GM18502 (cell line): ENCODE data around the gene NTN4.
A peak's percentile ranks its signal among the peaks of the same experiment; 100 is the strongest.
"Not testable (repeated sequence)": the region's sequence is repeated elsewhere in the genome, so short reads cannot be mapped to it uniquely, and the experiment has no call there.

Experiments
- ATAC-seq: cut with Tn5 transposase; IDR thresholded peaks from one replicate; pipeline ENCODE4 v1.9.1; 2021; ENCODE audit warnings: mild to moderate bottlenecking; ENCODE audit not compliant: unreplicated experiment, poor library complexity

The NTN4 gene

DNA sequence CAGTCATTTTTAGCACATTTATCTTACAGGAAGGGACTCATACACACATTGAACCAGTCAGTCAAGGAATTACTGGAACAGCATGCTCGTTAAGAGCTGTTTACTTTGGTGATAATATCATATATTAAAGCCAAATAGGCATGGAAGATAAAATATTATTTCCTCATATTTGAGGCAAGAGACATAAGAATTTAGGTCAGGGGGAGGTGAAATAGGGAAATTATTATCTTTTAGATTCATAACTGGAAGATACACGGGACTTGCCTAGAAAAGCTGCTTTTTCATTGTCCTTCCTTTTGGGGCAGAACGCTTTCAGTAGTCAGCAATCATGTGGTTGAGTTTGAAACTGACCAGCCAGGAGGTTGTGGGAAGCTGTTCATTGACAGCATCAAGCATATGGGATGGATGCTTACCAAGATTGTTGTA, 72.5 kb downstream of the NTN4 start:
- no peak for ATAC-seq

DNA sequence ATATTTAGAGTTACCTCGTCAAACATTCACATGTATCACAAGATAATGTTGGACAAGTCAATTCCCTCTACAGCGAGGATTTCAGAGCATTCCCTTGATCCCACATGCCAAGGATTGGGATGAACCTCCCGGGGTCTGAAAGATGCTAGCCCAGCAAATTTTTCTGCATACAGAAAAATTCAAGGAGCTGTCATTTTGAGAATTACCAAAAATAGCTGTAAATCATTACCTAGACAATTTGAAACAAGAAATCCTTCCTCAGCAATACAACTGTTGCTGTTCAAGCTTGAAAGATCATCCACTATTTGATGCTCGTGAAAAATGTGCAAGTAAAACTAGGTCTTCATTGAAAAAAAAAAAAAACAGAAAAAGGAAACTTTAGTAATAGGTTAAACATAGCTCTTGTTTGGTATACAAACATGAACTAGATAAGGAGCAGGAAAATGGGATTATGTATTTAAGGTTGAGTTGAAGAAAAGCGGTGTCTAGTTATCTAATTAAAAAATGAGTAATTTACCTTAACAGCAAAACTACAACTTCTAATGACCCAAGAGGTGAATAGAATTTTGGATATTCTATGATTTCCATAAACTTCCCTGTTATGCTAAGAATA, 73.1 kb downstream of the NTN4 start:
- ATAC-seq = no peak

DNA sequence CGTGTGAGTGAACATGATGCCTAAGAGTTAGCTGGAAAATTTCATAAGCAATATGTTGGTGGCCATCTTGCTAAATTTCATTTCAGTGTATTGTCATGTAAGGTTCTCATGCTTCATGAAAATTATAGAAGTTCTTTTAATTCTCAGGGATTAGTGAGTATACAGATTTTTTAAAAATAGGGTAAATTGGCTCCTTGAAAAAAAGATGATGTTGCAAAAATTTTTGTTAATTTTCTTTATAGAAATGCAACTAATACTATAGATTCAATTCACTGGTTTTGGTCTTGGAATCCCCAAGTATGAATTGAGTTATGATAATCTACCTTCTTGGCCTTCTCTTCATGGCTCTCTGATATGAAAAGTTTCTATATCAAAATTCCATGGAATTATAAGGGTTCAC, 75.4 kb downstream of the NTN4 start:
- ATAC-seq = no peak

DNA sequence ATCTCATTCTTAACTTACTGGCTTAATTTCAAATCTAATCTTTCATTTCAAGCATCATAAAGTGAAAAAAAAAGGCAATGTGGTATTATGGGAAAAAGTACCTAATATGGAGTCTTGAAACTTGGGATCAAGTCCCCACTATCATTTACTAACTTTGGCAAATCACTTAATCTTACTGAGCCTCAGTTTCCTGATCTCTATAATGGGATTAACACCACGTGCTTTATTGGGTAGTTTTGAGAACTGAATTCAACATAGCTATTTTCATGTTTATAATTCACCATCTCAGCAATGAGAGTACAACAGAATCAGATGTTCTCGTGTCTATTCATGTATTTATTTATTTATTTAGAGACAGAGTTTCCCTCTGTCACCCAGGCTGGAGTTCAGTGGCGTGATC, 78.3 kb downstream of the NTN4 start:
- ATAC-seq = no peak

DNA sequence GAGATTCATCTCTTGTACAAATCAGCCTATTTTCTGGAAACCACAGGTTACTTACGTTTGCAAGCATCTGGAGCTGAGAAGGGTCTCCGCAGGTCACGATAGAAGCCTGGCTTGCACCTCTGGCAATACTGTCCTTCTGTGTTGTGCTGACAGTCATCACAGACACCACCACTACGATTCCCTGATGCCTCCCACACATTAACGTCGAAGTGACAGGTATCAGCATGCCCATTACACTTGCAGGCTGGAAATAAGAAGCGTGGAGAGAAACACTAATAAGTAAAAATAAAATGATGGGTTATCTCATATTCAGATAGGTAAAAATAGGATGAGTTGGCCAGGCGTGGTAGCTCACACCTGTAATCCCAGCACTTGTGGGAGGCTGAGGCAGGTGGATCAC, 80.2 kb downstream of the NTN4 start:
- ATAC-seq = no peak

DNA sequence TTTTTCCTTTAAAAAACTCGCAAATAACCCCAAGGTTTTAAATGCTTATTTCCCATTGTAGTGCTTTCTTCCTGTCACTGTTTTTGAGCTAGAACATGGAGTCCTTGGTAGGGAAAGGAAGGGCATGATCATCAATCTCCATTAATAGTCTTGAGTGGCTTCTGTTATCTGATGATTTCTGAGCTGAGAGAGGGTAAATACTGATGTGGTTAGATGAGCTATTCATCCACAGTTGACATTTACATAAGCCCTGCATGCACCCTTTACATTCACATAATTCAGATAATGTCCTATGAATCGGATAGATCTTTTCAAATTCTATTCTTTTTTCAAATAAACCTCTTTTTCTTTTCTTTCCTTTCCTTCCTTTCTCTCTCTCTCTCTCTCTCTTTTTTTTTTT, 81.4 kb downstream of the NTN4 start:
- no peak for ATAC-seq

DNA sequence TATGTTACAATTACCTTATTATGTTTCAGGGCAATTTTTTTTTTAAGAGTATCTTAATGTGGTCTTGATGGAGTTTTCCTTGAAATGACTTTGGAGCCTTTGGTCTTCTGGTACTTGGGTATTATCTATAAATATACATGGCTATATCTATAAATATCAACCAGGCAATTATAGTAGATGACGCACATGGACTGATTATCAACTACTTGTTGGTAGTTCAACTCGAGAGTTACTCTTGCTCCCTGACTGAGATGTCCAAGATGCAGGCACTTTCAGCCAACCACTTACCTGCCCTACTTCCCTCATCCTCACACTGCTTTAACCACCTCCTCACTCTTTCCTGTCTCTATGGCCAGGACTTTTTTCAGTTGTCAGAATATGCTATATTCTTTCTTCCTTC, 85.4 kb downstream of the NTN4 start:
- ATAC-seq = no peak

DNA sequence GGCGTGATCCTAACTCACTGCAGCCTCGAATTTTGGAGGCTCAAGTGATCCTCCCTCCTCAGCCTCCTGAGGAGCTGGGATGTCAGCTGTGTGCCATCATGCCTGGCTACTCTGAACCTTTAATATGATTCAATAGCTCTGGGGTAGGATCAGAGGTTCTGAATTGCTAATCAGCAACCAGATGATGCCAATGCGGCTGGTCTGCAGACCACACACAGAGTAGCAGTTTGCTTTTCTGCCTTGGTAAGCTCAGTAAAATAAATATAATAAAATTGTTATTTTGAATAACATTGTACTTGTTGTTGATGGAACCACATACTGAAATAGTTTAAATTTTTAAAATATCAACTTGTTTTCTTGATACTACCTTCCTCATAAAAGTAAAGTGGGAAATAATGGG, 86.6 kb downstream of the NTN4 start:
- no peak for ATAC-seq

DNA sequence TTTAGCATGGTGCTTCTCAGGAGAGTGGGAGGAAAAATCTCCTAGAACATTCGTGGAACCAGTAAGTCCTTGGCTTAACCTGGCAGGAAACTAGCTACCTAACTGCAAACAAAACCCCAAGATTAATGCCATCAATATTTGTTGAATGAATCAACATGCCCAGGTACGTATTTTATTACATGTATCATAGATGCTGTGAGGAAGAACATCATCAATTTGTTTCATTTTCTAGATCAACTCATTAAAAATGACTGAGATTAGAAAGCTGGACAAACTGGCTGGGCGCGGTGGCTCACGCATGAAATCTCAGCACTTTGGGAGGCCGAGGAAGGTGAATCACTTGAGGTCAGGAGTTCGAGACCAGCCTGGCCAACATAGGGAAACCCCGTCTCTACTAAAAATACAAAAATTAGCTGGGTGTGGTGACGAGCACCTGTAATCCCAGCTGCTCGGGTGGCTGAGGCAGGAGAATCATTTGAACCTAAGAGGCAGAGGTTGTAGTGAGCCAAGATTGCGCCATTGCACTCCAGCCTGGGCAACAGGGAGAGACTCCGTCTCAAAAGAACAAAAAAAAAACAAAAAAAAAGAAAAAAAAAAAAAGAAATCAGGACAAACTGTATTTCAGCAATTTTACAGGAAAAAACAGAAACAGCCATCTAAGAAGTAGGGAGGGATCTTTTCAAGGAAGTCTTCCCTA, 88.7 kb downstream of the NTN4 start:
- ATAC-seq = no peak

DNA sequence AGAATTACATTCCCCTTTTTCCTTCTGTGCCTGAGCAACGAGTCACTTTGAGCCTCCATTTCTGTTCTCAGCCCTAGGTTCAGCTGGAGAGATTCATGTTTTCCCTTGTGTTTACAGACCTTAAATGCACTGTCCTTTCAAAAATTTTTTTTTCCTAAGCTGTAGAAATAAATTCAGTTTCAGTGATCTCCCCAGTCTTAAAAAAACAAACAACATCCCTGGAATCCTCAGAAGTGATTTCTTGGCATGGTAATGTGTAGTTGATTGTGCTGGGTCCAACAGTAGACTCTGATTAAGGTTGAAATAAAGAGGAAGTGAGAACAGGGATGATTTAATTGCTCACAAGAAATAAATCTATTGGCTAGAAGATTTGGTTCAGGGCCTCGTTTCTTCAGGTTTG, 89.3 kb downstream of the NTN4 start:
- no peak for ATAC-seq

DNA sequence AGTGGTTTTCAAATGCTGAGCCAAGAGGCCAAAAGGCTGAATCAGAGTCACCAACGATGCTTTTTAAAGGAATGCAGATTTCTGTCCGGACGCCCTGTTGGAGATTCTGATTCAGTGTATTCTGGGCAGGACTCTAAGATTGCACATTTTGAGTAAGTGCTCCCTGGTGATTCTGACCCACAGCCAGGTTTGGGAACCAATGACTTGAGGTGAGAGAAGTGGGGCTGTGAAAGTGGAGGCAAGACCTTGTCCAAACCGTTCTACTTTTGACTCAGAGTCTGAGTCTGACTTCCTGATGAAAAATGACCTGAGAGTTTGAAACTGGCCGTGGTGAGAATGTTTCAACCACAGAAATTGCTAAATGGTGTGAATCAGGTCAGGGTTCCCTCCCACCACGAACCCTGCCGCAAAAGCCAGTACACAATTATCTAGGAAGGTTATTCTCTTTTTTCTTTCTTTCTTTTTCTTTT, 90.2 kb downstream of the NTN4 start:
- peak; percentile 98 for ATAC-seq

DNA sequence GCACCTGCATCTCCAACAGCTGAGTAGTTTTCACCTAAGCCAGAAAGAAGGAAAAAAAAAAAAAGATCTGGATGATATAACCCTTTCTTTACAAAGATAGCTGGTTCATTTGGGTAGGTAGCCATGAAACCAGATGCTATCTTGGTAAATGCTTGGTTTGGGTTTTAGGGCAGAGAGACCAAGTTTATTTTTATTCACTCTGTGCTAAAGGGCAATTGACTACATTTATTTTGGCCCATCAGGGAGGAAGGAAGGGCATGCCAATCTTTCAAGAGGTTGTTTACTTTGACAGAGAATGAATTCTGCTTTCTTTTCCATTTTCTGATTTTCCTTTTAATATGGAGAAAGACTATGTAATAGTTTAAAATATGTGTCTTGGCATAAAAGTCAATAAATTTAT, 91.0 kb downstream of the NTN4 start:
- ATAC-seq = no peak

DNA sequence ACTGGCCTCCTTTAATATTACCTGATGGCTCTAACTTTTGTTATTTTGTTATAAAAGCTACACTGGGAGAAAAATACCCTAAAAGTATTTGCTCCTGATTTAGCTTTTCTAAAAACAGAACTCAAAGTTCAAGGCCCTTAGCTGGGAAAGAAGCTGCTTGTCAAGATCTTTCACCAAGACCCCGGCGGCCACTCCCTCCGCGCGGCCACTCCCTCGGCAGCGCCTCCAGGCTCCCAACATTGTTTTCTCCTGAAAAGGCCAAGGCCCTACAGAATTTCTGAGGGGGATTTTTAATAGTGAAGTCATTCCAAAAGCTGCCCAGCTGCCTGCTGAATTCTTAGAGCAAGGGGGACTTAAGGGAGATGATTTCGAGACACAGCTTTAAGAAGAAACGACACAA, 96.4 kb downstream of the NTN4 start:
- ATAC-seq = no peak

DNA sequence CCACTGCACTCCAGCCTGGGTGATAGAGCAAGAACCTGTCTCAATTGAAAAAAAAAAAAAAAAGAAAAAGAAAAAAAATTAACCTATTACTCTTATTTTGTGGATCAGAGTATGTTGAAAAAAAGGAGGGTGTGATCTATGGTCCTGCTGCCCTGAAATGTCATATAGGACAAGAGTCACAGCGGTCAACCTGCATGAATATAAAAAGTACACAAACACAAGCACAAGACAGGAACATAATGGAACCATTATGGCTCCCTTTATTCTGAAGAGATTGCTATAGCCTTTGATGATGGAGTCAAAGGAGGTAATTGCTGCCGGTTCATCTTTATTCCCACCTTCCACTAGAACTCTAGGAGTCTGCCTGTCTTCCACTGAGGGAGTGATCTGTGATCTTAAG, 96.9 kb downstream of the NTN4 start:
- ATAC-seq = no peak

DNA sequence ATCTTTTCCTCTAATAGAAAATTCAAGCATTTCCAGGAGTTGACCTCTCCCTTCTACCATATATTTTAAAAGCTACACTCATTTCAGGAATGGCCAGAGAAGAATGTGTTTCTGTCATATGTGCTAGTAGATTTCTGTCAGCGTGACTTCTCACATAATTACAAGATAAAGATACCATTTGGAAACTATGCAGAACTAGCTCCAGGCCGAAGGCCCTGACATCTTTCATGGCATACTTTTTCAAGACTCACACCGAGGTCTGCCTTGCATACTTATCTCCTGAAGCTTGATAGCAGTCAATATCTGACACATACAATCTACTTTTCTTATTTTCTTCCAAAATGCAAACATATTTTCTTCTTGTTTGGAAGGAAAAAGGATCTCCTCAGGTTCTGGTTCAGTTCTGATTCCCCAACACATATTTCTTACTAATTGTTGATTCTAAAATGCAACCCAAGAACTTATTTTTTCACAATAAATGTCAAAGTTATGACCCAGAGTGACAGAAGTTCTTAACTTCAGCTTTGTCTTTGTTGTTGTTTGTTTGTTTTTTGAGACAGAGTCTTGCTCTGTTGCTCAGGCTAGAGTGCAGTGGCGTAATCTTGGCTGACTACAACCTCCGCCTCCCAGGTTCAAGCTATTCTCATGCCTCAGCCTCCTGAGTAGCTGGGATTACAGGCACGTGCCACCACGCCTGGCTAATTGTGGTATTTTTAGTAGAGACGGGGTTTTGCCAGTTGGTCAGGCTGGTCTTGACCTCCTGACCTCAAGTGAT, 99.5 kb downstream of the NTN4 start:
- ATAC-seq = no peak

DNA sequence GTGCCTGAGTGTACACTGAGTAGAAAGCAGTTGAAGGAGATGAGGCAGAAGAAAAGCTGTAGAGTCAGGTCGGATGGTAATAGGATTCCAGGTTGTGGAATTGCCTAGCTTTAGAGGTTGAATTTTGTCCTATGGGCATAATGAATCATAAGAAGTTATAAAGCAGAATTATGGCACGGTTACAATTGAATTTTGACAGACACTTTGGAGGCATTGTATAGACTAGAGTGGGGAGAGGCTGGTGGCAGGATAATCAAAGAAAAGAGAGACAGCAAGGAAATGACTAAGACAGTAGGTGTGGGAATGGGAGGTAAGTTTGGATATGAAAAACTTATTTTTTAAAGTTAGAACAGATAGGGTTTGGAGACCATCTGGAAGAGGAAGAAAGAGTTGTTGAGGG, 102.6 kb downstream of the NTN4 start:
- no peak for ATAC-seq

DNA sequence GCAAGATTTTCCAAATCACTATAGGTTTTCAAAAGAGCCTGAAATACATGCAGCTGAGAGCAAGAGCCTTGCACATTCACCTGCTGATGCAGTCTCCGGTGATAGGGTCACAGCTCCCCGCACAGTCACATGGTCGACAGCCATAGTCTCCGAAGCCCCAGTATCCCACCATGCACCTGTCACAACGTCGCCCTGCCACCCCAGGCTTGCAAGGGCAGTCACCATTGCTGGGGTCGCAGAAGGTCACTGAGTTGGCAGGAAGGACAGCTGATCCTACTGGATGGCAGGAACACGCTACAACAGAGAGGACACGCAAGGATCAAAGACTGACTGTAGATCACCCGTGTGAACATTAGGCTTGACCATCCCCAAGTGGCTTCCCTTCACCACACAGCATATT, 107.1 kb downstream of the NTN4 start:
- ATAC-seq = no peak

DNA sequence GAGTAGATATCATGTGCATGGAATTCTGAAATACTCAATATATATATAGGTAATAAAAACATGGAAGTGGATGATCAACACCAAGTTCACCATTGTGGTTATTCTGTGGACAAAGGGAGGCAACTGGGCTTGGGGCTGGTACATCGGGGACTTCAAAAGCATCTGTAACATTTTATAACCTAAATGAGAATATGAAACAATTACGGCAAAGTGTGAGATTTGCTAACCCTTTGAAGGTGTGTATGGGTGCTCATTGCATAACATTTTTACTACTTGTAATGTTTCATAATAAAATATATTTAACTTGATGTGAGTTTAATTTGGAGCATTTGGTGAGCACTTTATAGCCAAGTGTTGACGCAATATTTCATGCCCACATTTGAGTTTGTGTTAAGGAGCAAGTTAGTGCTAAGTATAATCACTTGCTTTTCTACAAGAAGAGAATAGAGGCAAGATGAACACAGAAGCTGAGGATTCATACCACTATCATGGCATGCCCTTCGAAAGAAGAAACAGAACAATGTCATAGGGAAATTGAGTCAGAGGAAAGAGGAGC, 109.3 kb downstream of the NTN4 start:
- no peak for ATAC-seq

DNA sequence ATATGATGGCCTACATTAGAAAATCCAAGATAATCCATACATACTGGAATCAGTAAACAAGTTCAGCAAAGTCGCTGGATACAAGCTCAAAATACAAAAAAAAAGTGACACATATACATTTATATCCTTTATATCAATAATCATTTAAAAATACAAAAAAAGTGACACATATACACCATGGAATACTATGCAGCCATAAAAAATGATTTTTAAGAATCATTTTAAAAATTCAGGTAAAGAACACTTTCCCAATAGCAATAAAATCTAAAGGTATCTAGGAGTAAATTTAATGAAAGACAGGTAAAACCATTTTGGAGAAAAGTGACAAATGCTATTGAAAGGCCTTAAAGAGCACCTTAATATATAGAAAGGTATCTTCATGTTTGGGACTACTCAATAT, 111.9 kb downstream of the NTN4 start:
- ATAC-seq = no peak

DNA sequence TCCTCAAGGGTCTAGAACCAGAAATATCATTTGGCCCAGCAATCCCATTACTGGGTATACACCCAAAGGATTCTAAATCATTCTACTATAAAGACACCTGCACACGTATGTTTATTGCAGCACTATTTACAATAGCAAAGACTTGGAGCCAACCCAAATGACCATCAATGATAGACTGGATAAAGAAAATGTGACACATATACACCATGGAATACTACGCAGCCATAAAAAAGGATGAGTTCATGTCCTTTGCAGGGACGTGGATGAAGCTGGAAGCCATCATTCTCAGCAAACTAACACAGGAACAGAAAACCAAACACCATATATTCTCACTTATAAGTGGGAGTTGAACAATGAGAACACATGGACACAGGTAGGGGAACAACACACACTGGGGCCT, 112.8 kb downstream of the NTN4 start:
- not testable (repeated sequence) for ATAC-seq

DNA sequence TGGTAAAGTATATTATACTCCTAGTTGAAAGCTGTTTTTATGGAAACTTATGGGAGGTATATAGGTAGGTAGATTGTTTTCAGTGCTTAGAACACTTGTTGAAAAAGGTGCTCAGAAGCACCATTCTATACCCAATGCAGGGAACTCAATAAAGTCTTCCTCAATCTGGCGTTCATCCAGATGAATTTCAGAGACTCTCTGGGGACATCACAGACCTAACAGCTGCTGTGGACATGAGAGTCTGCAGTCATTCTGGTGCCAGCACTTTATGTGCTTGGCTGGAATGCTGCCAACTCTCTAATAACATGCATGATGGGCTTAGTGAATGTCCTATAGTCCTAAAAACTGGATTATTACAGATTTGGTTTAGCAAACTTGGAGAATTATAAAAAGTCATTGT, 115.9 kb downstream of the NTN4 start:
- ATAC-seq = no peak
